ENCODE measurements around the gene NOP53. TPM values are rescaled to one million over a fixed set of nuclear protein-coding genes. Genes with fewer than 3 reads are reported as not detected.
A peak's percentile ranks its signal among the peaks of the same experiment; 100 is the strongest.
"Not testable (repeated sequence)": the region's sequence is repeated elsewhere in the genome, so short reads cannot be mapped to it uniquely, and the experiment has no call there.

The NOP53 gene
- total RNA-seq, 1 donor from 2014 or later, result 266 TPM

- Mint-ChIP-seq H3K27ac (no peak overlapping the region), H3K36me3 (ENCODE audit: low read depth) (peaks cover 27% of the 10 kb centered on the region), H3K4me3 (ENCODE audit: low read depth) (no peak overlapping the region), H3K9me3 (no peaks in the 10 kb centered on the region), H3K27me3 (ENCODE audit: low read depth) (no peaks in the 10 kb centered on the region), H3K4me1 (ENCODE audit: low read depth) (peaks cover 1% of the 10 kb centered on the region)
- no peak for DNase-seq (ENCODE audit: low spot score)
- intact Hi-C loops (cut with micrococcal nuclease), result no loop called here
Measured at GRCh38 chr19:47761566-47761965, 16.2 kb downstream of the NOP53 start.

DNA sequence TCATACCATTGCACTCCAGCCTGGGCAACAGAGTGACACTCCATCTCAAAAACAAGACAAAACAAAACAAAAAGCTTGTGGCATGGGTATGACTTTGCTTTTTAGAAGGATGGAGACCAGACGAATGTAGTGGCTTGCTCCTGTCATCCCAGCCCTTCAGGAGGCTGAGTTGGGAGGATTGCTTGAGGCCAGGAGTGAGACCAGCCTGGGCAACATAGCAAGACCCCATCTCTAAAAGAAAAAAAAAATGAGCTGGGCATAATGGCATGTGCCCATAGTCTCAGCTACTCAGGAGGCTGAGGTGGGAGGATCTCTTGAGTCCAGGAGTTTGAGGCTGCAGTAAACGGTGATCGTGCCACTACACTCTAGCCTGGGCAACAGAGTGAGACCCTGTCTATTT is 16.8 kb downstream of the NOP53 start:
- intact Hi-C loops (cut with micrococcal nuclease), result no loop called here
- H3K27ac Mint-ChIP-seq, result no peak overlapping the region
- peaks cover 1% of the 10 kb centered on the region for H3K4me1 Mint-ChIP-seq (ENCODE audit: low read depth)
- H3K36me3 Mint-ChIP-seq (ENCODE audit: low read depth), result peaks cover 21% of the 10 kb centered on the region
- DNase-seq (ENCODE audit: low spot score), result no peak
- H3K4me3 Mint-ChIP-seq (ENCODE audit: low read depth), result no peak overlapping the region
- no peaks in the 10 kb centered on the region for H3K9me3 Mint-ChIP-seq
- H3K27me3 Mint-ChIP-seq (ENCODE audit: low read depth), result no peaks in the 10 kb centered on the region

- intact Hi-C loops (cut with micrococcal nuclease), result no loop called here
- DNase-seq (ENCODE audit: low spot score), result no peak
- Mint-ChIP-seq H3K27me3 (ENCODE audit: low read depth) (no peaks in the 10 kb centered on the region), H3K4me1 (ENCODE audit: low read depth) (peaks cover 1% of the 10 kb centered on the region), H3K36me3 (ENCODE audit: low read depth) (peaks cover 15% of the 10 kb centered on the region), H3K9me3 (no peaks in the 10 kb centered on the region), H3K4me3 (ENCODE audit: low read depth) (no peak overlapping the region), H3K27ac (no peak overlapping the region)
Measured at GRCh38 chr19:47762615-47763308, 17.4 kb downstream of the NOP53 start.

DNA sequence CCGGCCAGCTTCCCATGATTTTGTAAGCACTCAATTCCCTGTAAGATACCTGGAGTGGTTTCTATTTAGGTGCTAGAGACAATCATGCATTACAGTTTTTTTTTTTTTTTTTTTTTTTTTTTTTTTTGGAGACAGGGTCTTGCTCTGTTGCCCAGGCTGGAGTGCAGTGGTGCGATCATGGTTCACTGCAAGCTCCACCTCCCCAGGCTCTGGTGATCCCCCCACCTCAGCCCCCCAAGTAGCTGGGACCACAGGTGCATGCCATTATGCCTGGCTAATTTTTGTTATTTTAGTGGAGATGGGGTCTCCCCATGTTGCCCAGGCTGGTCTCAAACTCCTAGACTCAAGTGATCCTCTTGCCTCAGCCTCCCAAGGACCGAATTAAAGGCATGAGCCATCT is 19.4 kb downstream of the NOP53 start:
- H3K4me3 Mint-ChIP-seq (ENCODE audit: low read depth); intact Hi-C loops (cut with micrococcal nuclease); H3K4me1 Mint-ChIP-seq (ENCODE audit: low read depth); H3K9me3 Mint-ChIP-seq; H3K27ac Mint-ChIP-seq; DNase-seq (ENCODE audit: low spot score); H3K27me3 Mint-ChIP-seq (ENCODE audit: low read depth); H3K36me3 Mint-ChIP-seq (ENCODE audit: low read depth): not testable (repeated sequence)

DNA sequence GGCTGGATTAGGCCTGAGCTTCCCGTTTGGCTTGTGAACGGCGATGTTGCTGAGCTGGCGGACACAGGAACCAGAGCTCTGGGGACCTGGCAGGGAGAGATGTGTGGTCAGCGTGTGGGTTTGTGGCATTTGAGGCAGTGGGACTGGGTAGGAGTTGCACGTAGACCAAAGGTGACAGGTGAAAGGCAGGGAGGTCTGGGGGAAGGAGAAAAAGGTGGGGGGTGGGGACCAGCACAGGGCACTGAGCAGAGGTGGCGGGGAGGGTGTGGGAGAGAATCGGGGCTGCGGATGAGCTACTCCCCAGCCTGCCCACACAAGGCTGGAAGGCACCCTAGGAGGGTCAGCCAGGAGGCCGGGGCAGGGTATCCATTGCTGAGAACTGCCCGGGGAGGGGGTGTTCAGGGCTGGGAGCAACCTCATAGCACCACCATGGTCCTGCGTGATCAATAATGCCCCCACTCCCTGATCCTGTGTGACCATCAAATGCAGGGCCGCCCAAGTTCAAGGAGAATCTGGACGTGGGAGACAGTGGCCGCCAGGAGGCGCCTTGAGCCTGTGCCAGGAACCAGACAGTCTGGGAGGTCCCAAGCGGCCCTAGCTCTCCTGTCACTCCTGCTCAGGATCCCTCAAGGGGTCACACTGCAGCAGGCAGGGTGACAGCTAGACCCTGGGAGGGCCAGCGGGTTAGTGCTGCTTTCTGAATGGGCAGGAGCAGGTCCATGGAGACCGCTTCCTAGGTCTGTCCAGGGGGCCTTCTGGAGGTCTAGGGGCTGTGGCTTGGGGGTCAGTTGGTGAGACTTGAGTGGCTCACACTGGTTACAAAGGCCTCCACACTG is 20.4 kb downstream of the NOP53 start:
- Mint-ChIP-seq H3K4me1 (ENCODE audit: low read depth) (peaks cover 1% of the 10 kb centered on the region), H3K27me3 (ENCODE audit: low read depth) (no peaks in the 10 kb centered on the region), H3K9me3 (no peaks in the 10 kb centered on the region), H3K4me3 (ENCODE audit: low read depth) (no peak overlapping the region), H3K27ac (no peak overlapping the region), H3K36me3 (ENCODE audit: low read depth) (no peaks in the 10 kb centered on the region)
- intact Hi-C loops (cut with micrococcal nuclease), result no loop called here
- no peak for DNase-seq (ENCODE audit: low spot score)

DNA sequence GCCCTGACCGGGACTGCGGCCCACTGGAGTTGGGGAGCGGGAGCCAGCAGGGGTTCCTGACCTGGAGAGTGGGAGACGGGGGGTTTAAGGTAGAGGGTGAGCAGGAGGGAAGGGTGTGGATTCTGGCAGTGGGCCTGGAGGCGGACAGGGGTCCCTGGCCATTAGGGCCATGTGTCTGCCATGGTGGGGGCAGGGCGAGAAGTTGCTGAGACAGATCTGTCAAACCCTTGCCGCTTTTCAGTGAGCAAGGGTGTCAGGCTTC is 20.9 kb downstream of the NOP53 start:
- Mint-ChIP-seq H3K27me3 (ENCODE audit: low read depth) (peaks cover 2% of the 10 kb centered on the region), H3K4me3 (ENCODE audit: low read depth) (no peak overlapping the region), H3K36me3 (ENCODE audit: low read depth) (no peaks in the 10 kb centered on the region), H3K27ac (no peak overlapping the region), H3K4me1 (ENCODE audit: low read depth) (peaks cover 1% of the 10 kb centered on the region), H3K9me3 (no peaks in the 10 kb centered on the region)
- DNase-seq (ENCODE audit: low spot score), result no peak
- intact Hi-C loops (cut with micrococcal nuclease), result no loop called here

- H3K4me1 Mint-ChIP-seq (ENCODE audit: low read depth), result peaks cover 1% of the 10 kb centered on the region
- no peak overlapping the region for H3K4me3 Mint-ChIP-seq (ENCODE audit: low read depth)
- H3K36me3 Mint-ChIP-seq (ENCODE audit: low read depth), result no peaks in the 10 kb centered on the region
- no peak overlapping the region for H3K27ac Mint-ChIP-seq
- H3K27me3 Mint-ChIP-seq (ENCODE audit: low read depth), result peaks cover 2% of the 10 kb centered on the region
- intact Hi-C loops (cut with micrococcal nuclease), result no loop called here
- no peak for DNase-seq (ENCODE audit: low spot score)
- H3K9me3 Mint-ChIP-seq, result no peaks in the 10 kb centered on the region
Measured at GRCh38 chr19:47766670-47767069, 21.3 kb downstream of the NOP53 start.

GRCh38 chr19:47767349-47767748 is 22.0 kb downstream of the NOP53 start:
- Mint-ChIP-seq H3K36me3 (ENCODE audit: low read depth) (no peaks in the 10 kb centered on the region), H3K27me3 (ENCODE audit: low read depth) (peaks cover 2% of the 10 kb centered on the region), H3K4me3 (ENCODE audit: low read depth) (no peak overlapping the region), H3K9me3 (no peaks in the 10 kb centered on the region), H3K27ac (no peak overlapping the region), H3K4me1 (ENCODE audit: low read depth) (peaks cover 1% of the 10 kb centered on the region)
- no peak for DNase-seq (ENCODE audit: low spot score)
- intact Hi-C loops (cut with micrococcal nuclease), result no loop called here

- Mint-ChIP-seq H3K4me1 (ENCODE audit: low read depth) (peaks cover 1% of the 10 kb centered on the region), H3K27me3 (ENCODE audit: low read depth) (peaks cover 2% of the 10 kb centered on the region)
- DNase-seq (ENCODE audit: low spot score), result no peak
Measured at GRCh38 chr19:47768604-47769003, 23.3 kb downstream of the NOP53 start.

GRCh38 chr19:47769534-47769933 is 24.2 kb downstream of the NOP53 start:
- H3K9me3 Mint-ChIP-seq, result no peaks in the 10 kb centered on the region
- intact Hi-C loops (cut with micrococcal nuclease), result no loop called here
- no peak for DNase-seq (ENCODE audit: low spot score)
- H3K36me3 Mint-ChIP-seq (ENCODE audit: low read depth), result no peaks in the 10 kb centered on the region
- peaks cover 2% of the 10 kb centered on the region for H3K27me3 Mint-ChIP-seq (ENCODE audit: low read depth)
- H3K4me1 Mint-ChIP-seq (ENCODE audit: low read depth), result peaks cover 1% of the 10 kb centered on the region
- H3K27ac Mint-ChIP-seq, result no peak overlapping the region
- no peak overlapping the region for H3K4me3 Mint-ChIP-seq (ENCODE audit: low read depth)

More at GRCh38 chr19:47768604-47769003, 23.3 kb downstream of the NOP53 start:
- Mint-ChIP-seq H3K4me3 (ENCODE audit: low read depth) (no peak overlapping the region), H3K27ac (no peak overlapping the region), H3K36me3 (ENCODE audit: low read depth) (no peaks in the 10 kb centered on the region), H3K9me3 (no peaks in the 10 kb centered on the region)
- intact Hi-C loops (cut with micrococcal nuclease), result no loop called here

- intact Hi-C loops (cut with micrococcal nuclease); H3K9me3 Mint-ChIP-seq; H3K36me3 Mint-ChIP-seq (ENCODE audit: low read depth); DNase-seq (ENCODE audit: low spot score); H3K4me1 Mint-ChIP-seq (ENCODE audit: low read depth); H3K27ac Mint-ChIP-seq; H3K27me3 Mint-ChIP-seq (ENCODE audit: low read depth); H3K4me3 Mint-ChIP-seq (ENCODE audit: low read depth): not testable (repeated sequence)
Measured at GRCh38 chr19:47771291-47771690, 25.9 kb downstream of the NOP53 start.

DNA sequence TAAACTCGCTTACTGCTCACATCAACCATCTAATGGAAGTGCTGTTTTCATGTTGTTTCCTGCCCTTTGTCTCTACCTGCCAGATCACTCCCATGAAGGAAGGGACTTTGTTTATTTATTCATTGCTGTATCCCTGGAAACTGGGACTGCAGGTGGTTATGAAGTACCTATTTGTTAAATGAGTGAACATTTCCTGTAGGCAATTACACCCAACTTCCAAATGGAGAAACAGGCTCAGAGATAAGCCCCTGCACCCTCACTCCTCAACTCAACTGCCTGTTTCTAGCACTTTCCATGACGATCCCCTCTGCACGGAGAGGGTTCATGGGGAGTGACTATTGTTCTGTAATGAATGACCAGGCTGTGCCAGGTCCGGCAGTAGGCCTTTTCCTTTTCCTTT is 31.2 kb downstream of the NOP53 start:
- Mint-ChIP-seq H3K27me3 (ENCODE audit: low read depth) (no peaks in the 10 kb centered on the region), H3K4me1 (ENCODE audit: low read depth) (peaks cover 9% of the 10 kb centered on the region), H3K9me3 (no peaks in the 10 kb centered on the region), H3K4me3 (ENCODE audit: low read depth) (no peak overlapping the region), H3K36me3 (ENCODE audit: low read depth) (peaks cover 14% of the 10 kb centered on the region), H3K27ac (no peak overlapping the region)
- intact Hi-C loops (cut with micrococcal nuclease), result no loop called here
- DNase-seq (ENCODE audit: low spot score), result no peak

DNA sequence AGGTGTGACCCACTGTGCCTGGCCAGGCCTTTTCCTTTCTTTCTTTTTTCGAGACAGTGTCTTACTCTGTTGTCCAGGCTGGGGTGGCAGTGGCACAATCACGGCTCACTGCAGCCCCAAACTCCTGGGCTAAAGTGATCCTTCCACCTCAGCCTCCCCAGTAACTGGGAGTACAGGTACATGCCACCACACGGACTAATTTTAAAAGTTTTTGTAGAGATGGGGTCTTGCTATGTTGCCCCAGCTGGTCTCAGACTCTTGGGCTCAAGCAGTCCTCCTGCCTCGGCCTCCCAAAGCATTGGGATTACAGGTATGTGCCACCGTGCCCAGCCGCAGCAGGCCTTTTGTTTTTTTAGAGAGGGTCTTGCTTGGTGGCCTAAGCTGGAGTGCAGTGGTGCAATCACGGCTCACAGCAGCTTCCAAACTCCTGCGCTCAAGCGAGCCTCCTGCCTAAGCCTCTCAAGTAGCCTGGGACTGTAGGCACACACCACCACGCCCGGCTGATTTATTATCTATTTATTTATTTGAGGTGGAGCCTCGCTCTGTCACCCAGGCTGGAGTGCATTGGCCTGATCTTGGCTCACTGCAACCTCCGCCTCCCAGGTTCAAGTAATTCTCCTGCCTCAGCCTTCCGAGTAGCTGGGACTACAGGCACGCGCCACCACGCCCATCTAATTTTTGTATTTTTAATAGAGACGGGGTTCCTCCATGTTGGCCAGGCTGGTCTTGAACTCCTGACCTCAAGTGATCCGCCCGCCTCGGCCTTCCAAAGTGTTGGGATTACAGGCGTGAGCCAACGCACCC is 32.1 kb downstream of the NOP53 start:
- H3K27ac Mint-ChIP-seq; H3K27me3 Mint-ChIP-seq (ENCODE audit: low read depth); DNase-seq (ENCODE audit: low spot score); H3K9me3 Mint-ChIP-seq; intact Hi-C loops (cut with micrococcal nuclease); H3K4me1 Mint-ChIP-seq (ENCODE audit: low read depth): not testable (repeated sequence)
- H3K36me3 Mint-ChIP-seq (ENCODE audit: low read depth), result peaks cover 18% of the 10 kb centered on the region
- peak overlapping the region; percentile 95 for H3K4me3 Mint-ChIP-seq (ENCODE audit: low read depth)
